ENCODE data around the gene LCE6A.

LCE6A gene

DNA sequence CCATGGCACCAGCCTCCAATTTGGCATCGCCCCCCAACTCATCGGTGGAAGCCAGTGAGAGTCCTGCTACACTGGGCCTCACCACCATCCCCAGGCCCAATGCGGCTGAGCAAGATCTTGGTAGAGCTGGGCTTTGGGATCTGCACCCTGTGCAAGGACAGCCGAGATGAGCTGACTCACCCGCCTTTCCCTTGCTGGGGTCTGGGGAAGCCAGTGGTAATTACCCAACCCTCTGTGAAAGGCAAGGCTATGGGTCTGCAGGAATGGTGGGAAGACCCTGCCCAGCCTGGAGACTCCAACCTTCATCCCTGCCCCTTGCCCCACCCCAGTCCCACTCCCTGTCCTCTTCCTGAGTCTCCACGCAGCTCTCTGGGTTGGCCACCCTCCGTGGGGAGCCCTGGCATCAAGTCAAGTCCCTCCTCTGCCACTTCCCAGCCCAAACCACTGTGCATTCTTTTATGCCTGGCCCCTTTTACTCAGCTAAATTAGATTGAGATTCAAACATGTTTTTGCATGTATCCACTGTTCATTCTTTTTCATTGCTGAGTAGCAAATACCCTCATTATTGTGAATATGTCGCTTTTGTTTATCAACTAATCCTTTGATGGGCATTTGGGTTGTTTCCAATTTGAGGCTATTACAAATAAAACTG is 44.2 kb downstream of the LCE6A start:
- no peaks in the 10 kb centered on the region for H3K9me3 ChIP-seq (ENCODE audit: control insufficient read depth, insufficient read depth, low read length)
- no peak for DNase-seq (ENCODE audit: low read depth, low spot score)

DNA sequence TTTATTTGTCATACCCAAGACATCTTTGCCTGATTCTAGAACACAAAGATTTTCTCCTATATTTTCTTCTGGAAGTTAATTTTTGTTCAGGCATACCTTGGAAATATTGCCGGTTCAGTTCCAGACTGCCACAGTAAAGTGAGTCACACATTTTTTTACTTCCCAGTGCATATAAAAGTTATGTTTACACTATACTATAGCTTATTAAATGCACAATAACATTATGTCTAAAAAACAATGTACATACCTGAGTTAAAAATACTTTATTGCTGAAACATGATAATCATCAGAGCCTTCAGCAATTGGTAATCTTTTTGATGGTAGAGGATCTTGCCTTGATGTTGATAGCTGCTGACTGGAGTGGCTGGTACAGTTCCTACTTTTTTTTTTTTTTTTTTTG is 45.5 kb downstream of the LCE6A start:
- no CpG with 5 or more reads among the region's 1 CpG for WGBS (ENCODE audit: insufficient coverage, insufficient read length)
- no peak overlapping the region for H3K27ac ChIP-seq (ENCODE audit: low read length)
- no peaks in the 10 kb centered on the region for H3K4me1 ChIP-seq (ENCODE audit: control insufficient read depth, insufficient read depth, low read length)
- H3K27me3 ChIP-seq (ENCODE audit: control insufficient read depth, insufficient read depth, low read length), result no peaks in the 10 kb centered on the region
- no peak overlapping the region for H3K4me3 ChIP-seq (ENCODE audit: low read length)
- no peaks in the 10 kb centered on the region for H3K9me3 ChIP-seq (ENCODE audit: control insufficient read depth, insufficient read depth, low read length)
- no peaks in the 10 kb centered on the region for H3K36me3 ChIP-seq (ENCODE audit: control insufficient read depth, insufficient read depth, low read length)
- no peak for DNase-seq (ENCODE audit: low read depth, low spot score)

More for the DNA sequence above, 44.2 kb downstream of the LCE6A start:
- H3K4me3 ChIP-seq (ENCODE audit: low read length), result no peak overlapping the region
- no CpG with 5 or more reads among the region's 8 CpGs for WGBS (ENCODE audit: insufficient coverage, insufficient read length)
- no peaks in the 10 kb centered on the region for H3K27me3 ChIP-seq (ENCODE audit: control insufficient read depth, insufficient read depth, low read length)
- no peaks in the 10 kb centered on the region for H3K36me3 ChIP-seq (ENCODE audit: control insufficient read depth, insufficient read depth, low read length)
- H3K4me1 ChIP-seq (ENCODE audit: control insufficient read depth, insufficient read depth, low read length), result no peaks in the 10 kb centered on the region
- H3K27ac ChIP-seq (ENCODE audit: low read length), result no peak overlapping the region

Data from iPS DF 6.9 (cell line).